Activated naive CD4-positive, alpha-beta T cell treated with anti-CD3 and anti-CD28 coated beads, Interleukin-2, amount 50 U/mL, for 16 hours (primary cell): ENCODE measurements around the gene UCHL1.
"Not testable (repeated sequence)": the region's sequence is repeated elsewhere in the genome, so short reads cannot be mapped to it uniquely, and the experiment has no call there.

Source experiments
- DNase-seq: peaks from one replicate; pipeline ENCODE4 v3.0.0-alpha.2; 2020

The UCHL1 gene

DNA sequence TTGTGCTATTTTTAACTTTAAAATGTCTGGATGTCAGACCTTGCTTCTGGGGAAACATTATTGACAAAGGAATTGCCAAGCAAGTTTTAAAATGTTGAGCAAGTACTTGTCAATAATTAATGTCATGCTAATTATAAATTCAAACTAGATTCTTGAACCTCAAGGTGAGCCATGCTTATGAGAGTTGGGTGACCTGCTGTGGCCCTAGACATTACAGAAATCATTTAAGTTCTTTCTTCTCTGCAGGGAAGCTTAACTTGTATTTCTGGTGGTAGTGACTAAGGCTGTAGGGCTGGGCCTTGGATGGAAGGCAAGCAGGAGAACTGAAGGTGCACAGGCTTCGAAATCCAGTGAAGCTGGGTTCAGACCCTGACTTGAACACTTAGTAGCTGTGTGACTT lies 14.8 kb upstream of the UCHL1 start:
- DNase-seq: no peak

DNA sequence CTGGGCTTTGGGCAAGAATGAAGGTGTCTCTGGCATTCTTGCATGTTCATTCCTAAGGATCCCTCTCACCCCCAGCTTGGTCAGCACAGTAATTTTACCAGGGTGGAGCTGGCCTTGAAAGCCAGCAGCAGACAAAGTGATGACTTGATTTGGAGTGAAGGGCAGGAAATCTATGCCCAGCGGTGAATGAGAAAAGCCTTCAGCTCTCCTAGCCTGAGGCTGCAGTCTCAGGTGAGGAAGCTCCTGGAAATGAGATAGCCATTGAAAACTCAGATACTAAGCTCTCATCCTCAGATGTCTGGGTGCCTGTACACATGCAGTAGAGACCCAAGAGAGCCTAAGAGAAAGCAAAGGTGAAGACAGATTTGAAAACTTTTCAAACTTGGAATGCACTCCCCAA lies 10.7 kb upstream of the UCHL1 start:
- no peak for DNase-seq

DNA sequence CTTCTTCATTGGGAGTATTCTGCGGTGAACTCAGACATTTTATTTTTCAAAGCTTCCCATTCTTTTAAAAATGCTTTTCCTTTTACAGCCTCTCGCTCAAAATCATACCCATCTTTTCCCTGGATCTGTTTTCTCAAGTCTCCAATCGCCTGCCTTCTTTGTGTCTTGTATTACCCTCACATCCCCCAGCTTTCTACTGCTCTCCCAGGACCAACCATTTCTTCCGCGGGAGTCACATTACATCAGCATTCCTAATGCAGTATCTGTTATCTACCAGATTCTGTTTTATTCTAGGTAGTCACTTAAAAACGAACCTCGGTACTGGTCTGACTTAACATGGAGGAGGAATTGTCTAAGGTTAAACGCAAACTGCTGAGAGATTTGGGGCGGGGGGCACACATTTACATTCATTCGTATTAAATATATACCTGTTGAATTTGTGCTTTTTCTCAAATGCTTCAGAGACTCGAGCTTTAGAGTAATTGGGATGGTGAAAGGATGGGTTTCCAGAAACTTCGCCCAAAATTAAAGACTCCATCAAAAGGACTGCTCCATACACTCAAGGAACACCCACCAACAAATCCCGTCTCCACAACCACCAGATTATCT lies 493 bp upstream of the UCHL1 start:
- DNase-seq: no peak

DNA sequence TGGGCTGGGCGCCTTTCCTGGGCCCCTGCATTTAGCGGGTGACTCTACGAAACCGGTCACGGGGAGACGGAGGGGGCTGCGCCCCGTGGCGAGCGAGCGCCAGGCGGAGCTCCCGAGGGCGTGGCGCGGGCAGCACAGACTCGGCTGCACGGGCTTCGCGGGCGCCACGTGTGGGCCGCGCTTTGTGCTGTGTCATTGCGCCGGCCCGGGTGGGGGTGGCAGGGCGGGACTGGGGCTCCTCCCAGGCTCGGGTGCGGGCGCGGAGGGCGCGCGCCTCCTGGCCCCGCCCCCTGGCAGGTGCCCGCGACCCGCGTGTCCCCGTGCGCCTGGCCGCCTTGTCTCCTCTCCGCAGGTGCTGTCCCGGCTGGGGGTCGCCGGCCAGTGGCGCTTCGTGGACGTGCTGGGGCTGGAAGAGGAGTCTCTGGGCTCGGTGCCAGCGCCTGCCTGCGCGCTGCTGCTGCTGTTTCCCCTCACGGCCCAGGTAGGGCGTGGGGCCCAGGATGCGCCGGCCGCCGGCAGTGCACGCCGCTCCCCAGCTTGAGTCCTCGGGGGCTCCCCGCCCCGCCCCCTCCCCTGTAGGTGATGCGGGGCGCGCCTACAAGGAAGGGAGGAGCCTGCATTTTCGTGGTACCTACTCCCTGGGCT lies 651 bp downstream of the UCHL1 start:
- peak; percentile 30 for DNase-seq

DNA sequence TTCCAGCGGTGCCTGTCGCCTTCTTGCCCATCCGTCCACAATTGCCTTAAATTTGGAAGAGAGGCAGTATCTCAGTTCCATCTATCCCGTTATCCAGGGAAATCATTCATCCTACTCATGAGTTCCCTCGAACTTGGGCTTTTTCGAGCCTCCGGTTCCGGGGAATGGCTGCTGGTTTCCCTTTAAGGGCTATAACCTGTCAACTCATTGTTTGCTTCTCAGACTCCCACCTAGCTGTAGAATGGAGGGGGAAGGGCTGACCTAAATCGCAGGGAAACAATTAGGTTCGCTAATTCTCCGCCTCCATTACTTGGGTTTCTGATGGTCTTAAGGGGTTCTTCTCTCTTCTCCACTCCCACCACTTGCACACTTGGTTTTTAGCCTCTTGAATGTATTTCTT lies 1.2 kb downstream of the UCHL1 start:
- no peak for DNase-seq

DNA sequence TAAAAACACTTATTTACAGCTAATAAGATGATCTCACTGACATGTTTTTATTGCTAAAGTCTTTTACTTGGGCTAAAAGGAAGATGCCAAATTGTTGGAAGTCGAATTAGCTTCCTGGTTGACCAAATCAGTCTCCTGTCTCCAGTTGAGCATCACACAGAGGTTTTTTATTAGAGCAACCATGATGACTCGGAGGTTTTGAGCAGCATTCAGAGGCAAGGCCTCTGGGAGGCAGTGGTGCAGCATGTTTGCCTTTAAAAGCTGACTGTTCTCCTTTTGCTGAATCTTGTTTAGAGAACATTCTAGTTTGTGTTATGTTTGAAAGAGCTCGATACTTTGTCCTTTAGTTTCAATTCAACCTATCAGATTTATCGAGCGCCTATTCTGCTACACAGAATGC lies 2.1 kb downstream of the UCHL1 start:
- no peak for DNase-seq

DNA sequence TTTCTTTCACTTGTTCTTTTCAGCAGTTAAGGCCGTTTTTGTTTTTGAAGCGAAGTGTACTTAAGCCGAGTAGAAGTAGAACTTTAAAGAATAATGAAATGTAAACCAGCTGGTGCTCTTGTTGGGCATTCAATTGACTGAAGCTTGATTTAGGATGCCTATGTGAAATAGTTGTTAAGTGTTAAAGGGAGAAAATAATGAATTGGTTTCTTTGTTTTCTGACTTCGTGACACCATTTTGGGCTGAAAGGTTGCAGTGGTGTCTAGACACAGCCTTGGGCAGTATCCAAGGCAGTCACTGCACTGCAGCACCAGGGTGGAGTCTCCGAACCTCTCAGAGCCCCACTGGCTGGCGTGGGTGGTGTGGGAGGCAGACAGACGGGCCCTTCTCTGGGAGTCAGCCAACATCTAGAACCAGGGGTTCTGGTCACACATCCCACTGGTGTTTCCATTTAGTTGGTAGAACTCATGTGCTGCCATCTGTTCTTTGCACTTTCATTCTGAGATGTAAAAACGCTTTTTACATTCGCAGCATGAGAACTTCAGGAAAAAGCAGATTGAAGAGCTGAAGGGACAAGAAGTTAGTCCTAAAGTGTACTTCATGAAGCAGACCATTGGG lies 3.5 kb downstream of the UCHL1 start:
- DNase-seq: no peak

DNA sequence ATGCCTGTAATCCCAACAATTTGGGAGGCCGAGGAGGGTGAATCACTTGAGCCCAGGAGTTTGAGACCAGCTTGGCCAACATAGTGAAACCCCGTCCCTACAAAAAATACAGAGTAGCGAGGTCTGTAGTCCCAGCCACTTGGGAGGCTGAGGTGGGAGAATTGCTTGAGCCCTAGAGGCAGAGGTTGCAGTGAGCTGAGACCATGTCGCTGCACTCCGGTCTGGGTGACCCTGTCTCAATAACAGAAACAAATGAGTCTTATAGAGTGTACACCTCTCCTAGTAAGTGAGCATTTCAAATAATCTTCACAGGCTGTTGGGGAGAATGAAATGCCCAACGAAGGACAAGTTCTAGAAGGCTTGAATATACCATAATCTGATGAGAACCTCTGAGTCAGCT lies 5.5 kb downstream of the UCHL1 start:
- no peak for DNase-seq

DNA sequence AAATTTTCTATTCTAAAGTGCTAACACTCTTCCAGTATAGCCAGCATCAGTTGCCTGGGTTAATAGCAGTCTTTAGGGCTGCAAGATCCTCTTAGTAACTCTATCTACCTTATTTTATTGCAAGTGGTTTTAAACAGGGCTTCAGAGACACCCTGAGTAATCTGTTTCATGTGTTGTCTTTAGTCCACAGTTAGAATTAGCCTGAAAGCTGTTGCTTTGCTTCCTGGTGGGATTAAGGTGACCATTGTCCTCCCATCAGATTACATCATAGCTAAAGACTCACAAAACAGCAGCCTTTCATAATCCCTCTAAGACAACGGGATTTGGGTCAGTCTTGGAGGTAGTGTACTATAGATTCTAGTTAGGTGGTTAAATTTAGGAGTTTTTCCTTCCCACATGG lies 7.5 kb downstream of the UCHL1 start:
- no peak for DNase-seq

DNA sequence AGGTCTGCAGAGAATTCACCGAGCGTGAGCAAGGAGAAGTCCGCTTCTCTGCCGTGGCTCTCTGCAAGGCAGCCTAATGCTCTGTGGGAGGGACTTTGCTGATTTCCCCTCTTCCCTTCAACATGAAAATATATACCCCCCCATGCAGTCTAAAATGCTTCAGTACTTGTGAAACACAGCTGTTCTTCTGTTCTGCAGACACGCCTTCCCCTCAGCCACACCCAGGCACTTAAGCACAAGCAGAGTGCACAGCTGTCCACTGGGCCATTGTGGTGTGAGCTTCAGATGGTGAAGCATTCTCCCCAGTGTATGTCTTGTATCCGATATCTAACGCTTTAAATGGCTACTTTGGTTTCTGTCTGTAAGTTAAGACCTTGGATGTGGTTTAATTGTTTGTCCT lies 11.3 kb downstream of the UCHL1 start:
- DNase-seq: no peak

DNA sequence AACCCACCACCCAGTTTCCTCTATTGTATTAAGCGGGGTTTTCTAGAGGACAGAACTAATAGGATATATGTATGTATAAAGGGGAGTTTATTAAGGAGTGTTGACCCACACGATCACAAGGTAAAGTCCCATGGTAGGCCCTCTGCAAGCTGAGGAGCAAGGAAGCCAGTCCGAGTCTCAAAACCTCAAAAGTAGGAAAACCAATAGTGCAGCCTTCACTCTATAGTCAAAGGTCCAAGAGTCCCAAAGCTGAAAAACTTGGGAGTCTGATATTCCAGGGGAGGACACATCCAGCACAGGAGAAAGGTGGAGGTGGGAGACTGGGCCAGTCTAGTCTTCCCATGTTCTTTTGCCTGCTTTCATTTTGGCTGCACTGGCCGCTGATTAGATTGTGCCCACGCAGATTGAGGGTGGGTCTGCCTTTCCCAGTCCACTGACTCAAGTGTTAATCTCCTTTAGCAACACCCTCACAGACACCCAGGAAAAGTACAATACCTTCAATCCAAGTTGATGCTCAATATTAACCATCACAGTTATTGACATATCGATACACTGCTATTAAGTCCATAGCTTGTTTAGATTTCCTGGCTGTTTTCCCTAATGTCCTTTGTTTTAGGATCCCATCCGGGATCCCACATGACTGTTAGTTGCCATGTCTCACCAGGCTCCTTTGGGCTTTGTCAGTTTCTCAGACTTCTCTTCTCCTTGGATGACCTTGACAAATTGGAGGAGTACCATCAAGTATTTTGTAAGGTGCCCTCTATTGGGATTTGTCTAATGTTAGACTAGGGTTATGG lies 12.2 kb downstream of the UCHL1 start:
- no peak for DNase-seq

DNA sequence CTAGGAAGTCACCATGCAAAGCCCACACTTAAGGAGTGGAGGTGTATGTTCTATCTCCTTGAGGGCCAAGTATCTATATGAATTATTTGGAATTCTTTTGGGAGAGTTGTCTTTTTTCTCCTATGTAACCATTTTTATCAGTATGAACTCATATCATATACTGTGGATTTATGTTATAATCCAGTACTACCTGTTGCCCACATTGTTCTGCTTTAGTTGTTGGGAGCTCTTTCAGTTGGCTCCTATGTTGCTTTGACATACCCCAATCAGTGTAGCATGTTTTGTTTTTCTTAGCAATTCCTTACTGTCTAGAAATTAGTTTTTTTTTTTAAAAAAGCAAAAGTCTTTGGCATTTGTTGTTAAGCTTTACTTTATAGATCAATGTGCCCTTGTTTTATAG lies 13.0 kb downstream of the UCHL1 start:
- no peak for DNase-seq

DNA sequence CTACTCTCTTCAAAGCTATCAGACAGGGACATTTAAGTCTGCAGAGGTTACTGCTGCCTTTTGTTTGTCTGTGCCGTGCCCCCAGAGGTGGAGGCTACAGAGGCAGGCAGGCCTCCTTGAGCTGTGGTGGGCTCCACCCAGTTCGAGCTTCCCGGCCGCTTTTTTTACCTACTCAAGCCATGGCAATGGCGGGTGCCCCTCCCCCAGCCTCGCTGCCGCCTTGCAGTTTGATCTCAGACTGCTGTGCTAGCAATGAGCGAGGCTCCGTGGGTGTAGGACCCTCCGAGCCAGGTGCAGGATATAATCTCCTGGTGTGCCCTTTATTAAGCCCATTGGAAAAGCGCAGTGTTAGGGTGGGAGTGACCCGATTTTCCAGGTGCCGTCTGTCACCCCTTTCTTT lies 19.2 kb downstream of the UCHL1 start:
- DNase-seq: not testable (repeated sequence)

DNA sequence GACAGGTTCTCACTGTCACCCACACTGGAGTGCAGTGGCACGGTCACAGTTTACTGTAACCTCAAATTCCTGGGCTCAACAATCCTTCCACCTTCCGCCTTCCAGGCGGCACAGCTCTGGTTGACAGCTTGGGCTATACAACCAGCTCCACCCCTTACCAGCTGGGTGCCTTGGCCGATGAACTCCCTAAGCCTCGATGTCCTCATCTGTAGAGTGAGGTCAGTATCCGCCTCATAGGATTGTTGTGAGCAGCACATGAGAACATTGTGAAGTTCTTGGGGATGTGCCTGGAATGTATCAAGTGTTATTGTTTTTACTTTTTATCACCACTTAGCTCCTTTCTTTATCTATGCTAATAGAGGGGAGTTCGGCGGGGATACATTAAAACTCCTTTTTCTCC lies 23.3 kb downstream of the UCHL1 start:
- DNase-seq: no peak

DNA sequence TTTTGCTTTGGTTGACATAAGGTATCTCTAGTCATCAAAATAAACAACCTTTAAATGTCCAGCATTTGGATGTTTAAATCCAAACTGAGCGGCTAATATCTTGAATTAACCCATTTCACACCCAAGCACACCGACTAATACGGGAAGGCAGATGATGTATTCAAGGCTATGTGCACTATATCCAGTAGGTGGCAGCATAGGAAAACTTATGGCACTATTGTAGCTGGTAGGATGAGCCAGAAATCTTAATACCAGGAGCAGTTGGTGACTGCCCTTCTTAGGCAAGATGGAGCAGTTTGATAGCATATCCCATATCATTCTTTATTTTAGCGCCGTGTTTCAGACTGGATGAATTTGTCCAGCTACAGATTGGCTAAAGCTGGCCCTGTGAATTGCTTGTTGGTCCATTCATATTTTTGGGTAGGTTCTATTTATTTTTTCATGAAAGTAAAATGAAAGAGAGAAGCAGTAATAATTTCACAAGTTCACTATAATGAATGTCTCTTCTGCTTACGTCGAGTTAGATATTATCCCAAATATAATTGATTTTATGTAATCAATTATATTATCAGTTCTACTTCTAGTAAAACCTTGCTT lies 24.4 kb downstream of the UCHL1 start:
- no peak for DNase-seq

DNA sequence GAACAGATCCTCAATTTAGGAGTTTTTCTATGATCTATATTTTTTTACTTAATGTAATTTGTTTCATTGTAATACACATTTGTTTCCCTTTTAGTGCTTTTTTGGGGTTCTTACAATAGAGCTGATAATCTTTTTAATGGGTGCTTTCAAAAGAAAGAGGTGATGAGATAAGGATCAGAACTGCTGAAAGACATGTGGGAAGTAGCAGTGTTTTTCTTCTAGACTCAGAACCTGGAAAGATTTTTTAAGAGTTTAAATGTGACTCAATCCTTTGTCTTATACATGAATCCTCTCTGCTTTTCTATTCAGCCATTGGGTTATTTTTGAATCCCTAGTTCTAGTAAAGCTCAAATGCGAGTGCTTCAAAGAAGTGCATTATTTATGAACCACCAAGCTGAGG lies 25.6 kb downstream of the UCHL1 start:
- no peak for DNase-seq

DNA sequence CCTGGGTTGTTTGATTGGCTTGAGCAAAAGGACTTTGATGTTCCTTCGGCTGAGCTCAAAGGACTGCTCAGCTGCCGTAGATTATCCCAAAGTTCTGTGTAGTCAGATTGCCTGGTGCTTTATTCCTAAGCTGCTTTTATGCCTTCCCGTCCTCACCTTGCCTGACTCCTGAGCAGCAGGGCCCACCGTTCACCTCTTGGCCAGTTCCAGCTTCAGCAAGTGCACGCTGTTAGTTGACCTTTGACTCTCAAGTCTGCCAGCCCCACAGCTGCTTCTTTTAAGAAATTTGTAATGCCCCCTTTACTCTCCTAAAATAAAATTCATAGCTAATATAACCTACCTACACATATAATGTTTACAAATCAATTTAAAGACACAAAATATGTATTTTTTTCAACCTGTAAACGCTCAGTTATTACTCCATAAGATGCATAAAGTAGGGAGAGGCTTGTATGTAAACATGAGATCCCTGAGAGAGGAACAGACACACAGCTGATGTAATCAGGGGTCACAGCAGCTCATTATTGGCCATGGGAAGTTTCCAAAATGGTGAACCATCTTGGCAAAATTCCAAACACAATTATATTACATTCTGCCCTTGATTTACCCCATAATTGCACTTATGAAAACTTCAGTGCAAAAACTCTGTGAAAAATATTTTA lies 28.6 kb downstream of the UCHL1 start:
- DNase-seq: no peak

DNA sequence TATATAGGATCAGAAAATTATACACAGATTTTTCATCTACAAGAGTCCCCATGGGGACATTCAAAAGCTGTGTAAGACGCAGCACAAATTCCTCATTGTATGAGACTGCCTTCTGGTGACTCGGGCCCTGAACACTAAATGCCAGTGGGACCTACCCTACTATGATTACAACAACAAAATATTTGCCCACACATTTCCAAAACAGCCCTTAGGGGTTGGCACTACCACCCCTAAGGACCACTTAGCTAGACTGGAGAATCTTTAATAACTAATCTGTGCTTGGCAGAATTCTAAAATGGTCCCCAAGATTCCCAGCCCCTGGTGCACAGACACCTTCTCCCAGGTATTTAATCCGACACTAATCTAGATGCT lies 29.1 kb downstream of the UCHL1 start:
- no peak for DNase-seq

DNA sequence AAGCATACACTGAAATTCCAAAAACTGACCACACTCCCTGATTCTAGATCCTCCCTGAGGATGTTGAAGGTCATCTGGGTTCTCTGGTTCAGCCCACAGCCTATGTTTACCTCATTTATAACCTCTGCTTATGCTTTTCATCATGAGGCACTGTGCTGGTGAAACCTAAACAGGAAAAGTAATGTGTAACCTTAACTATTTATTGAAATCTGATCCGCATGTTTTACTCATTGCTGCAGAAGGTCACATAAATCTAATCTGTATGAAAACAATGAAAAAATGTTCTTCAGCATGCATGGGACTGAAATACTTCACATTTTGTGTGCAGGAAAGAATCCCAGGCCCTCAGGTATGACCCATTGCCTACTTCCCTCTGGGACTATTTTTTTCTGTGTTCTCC lies 30.3 kb downstream of the UCHL1 start:
- no peak for DNase-seq

DNA sequence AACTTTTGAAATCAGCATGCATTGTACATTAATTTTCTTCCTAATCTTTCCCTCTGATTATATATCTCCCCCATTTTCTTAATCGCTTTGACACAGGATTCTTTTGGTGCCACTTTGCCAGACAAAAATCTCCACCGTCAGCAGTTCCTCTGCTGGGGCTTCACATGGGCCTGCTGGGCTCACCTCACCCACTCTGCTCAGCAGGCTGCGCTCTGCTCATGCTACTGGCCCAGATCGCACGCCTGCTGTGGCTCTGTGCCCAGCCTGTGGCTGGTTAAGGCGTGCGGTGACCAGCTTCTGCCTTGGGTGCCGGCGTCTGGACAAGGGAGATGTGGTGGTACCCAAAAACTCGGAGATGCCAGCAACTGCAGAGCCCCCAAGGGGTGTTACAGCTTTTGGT lies 31.1 kb downstream of the UCHL1 start:
- no peak for DNase-seq

DNA sequence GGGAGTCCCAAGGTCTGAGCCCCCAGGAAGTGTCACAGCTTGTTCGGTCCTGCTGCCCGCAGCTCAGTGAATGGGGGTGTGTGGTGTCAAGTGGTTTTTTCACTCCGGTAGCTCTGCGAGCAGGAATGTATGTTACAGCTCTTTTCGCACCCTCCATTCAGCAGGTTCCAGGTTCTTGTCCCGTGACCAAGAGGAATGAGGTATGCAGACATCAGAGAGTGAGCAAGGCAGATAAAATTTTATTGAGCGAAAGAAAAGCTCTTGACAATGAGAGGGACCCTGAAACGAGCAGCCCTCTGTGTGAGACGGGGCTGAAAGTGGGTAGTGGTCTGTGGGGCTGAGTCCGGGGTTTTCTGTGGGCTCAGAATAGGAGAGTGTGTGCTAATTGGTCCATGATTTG lies 31.5 kb downstream of the UCHL1 start:
- no peak for DNase-seq

DNA sequence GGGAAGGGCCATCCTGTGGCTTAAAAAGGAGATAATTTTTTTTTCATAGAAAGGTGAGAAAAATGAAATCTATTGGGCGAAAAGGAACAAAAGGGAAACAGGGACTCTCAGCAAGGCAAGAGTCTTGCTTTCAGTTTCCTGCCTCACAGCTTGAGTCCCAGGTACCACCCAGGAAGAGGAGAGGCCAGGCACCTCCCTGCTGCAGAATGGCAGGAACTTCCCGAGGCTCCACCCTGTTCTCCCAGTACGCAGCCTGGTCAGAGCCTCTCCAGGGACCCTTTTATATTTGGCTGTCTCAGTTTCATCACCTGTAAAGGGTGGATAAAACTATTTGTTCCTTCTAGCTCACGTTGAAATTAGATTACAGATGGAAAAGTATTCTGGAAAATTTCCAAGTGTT lies 33.8 kb downstream of the UCHL1 start:
- DNase-seq: no peak

DNA sequence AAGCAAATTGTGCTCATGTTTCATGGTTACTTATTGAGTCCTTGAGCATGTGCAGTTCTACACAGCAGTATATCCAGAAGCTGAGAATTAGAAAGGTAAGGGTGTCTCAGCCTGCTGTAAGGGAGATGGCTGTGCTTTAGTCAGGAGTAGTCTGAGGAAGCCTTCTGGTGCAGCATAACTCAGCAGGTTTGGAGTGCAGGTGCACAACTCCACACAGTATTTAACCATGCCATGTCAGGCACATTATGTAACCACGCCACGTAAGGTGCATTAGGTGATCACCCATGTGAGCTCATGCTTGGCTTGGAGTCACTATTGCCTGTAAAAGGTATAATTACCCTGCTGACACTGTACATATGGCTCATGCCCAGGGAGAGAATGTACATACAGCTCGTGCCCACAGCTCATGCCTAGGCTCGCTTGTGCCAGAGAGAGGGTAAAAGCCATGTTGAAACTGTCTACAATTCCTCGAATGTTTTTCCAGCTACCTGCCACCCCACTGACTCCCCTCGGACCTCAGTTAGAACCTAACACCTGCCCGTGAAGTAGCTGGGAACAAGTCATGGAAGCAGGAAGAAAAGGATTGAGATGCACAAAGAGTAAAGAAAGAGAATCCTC lies 37.8 kb downstream of the UCHL1 start:
- DNase-seq: no peak
